Mucosa of rectum (tissue), 2 donors: Measurements from ENCODE around the gene DNAJC28.
"Not testable (repeated sequence)": the region's sequence is repeated elsewhere in the genome, so short reads cannot be mapped to it uniquely, and the experiment has no call there.

Source experiments
- H3K27ac ChIP-seq, 2 donors: one replicate each; pipeline ENCODE4 v1.7.0; 2013; ENCODE audit warnings: inconsistent platforms in 2 of 2, low read depth in 2 of 2, low read length in 2 of 2
- H3K27me3 ChIP-seq, 2 donors: one replicate each; pipeline ENCODE4 v1.7.0; 2013; ENCODE audit warnings: low read length in 2 of 2; ENCODE audit not compliant: control insufficient read depth in 2 of 2, insufficient read depth in 2 of 2
- H3K36me3 ChIP-seq, 2 donors: one replicate each; pipeline ENCODE4 v1.7.0; 2013; ENCODE audit warnings: low read length in 2 of 2; ENCODE audit not compliant: control insufficient read depth in 2 of 2, insufficient read depth in 2 of 2
- H3K4me1 ChIP-seq, 2 donors: one replicate each; pipeline ENCODE4 v1.7.0; 2013; ENCODE audit warnings: low read length in 2 of 2, mild to moderate bottlenecking in 1 of 2; ENCODE audit not compliant: control insufficient read depth in 2 of 2, insufficient read depth in 2 of 2
- H3K4me3 ChIP-seq, 2 donors: one replicate each; pipeline ENCODE4 v1.7.0; 2013; ENCODE audit warnings: low read length in 2 of 2
- H3K9ac ChIP-seq, 2 donors: one replicate each; pipeline ENCODE4 v1.7.0; 2013; ENCODE audit warnings: low read length in 2 of 2, low read depth in 1 of 2, mild to moderate bottlenecking in 1 of 2
- H3K9me3 ChIP-seq, 2 donors: one replicate each; pipeline ENCODE4 v1.7.0; 2013; ENCODE audit warnings: low read length in 2 of 2; ENCODE audit not compliant: control insufficient read depth in 2 of 2
- donor health status: healthy.
- donor health status: Normal muscosa, but diverticular disease.

Gene DNAJC28

GRCh38 chr21:33514229-33514628 lies 22.7 kb upstream of the DNAJC28 start:
- Histone ChIP-seq H3K9ac (no peak overlapping the region), H3K4me1 (no peaks in the 10 kb centered on the region), H3K27me3 (no peaks in the 10 kb centered on the region), H3K36me3 (peaks cover 50 to 52% of the 10 kb centered on the region in 2 donors), H3K4me3 (no peak overlapping the region), H3K9me3 (no peaks in the 10 kb centered on the region), H3K27ac (no peak overlapping the region)

DNA sequence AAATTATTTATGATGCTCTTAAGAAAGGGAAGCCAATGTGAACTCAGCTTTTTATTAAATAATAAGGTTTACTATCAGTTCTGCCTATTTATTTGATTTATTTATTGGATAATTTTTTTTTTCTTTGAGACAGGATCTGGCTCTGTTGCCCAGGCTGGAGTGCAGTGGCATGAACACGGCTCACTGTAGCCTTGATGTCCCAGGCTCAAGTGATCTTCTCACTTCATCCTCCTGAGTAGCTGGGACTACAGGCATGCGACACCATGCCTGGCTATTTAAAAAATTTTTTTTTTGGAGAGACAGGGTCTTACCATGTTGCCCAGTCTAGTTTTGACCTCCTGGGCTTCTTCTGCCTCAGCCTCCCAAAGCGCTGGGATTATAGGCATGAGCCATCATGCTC lies 21.0 kb upstream of the DNAJC28 start:
- H3K27ac ChIP-seq, result no peak overlapping the region
- peaks cover 46 to 53% of the 10 kb centered on the region in 2 donors for H3K36me3 ChIP-seq
- no peak overlapping the region for H3K9ac ChIP-seq
- H3K27me3 ChIP-seq, result no peaks in the 10 kb centered on the region
- H3K9me3 ChIP-seq, result no peaks in the 10 kb centered on the region
- H3K4me3 ChIP-seq, result no peak overlapping the region
- H3K4me1 ChIP-seq, result no peaks in the 10 kb centered on the region

DNA sequence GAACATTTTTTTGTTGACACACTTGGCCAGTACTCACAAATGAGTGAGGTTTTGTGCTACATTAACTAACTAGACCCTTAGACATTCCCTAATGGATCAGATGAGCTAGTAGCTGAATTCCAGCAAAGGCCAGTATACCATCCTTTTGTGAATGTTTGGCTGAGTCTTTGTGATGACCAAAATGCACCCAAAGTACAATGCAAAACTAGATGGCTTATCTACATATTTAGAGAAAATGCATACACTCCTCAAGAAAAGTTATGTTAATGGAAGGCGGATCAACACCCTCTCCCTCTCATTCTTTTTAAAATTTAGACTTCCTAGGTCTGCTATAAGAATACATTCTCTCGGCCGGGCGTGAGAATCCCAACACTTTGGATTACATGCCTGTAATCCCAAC lies 20.1 kb upstream of the DNAJC28 start:
- Histone ChIP-seq H3K4me1 (no peaks in the 10 kb centered on the region), H3K9ac (no peak overlapping the region), H3K27me3 (no peaks in the 10 kb centered on the region), H3K4me3 (no peak overlapping the region), H3K9me3 (no peaks in the 10 kb centered on the region), H3K27ac (no peak overlapping the region), H3K36me3 (peaks cover 41 to 48% of the 10 kb centered on the region in 2 donors)

DNA sequence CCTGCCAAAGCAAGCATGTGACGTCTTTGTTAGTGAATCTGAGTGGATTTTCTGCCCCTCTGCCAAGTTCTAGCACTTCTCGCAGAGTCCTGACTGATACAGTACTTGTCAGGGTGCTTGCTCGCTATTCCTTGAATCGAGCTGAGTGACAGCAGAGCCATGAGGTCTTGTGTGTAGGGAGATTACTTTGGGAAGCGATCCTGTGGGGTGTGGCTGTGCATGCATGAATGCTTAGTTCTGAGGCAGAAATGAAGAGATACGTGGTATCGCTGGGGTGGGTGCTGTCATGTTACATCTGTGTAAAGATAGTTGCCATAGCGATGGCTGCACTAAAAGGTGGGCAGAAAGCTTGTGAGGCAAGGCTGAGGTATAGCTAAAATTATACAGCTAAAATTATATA lies 19.3 kb upstream of the DNAJC28 start:
- H3K4me1 ChIP-seq, result no peaks in the 10 kb centered on the region
- H3K36me3 ChIP-seq, result peaks cover 37 to 43% of the 10 kb centered on the region in 2 donors
- H3K9ac ChIP-seq, result no peak overlapping the region
- no peaks in the 10 kb centered on the region for H3K9me3 ChIP-seq
- H3K27me3 ChIP-seq, result no peaks in the 10 kb centered on the region
- H3K4me3 ChIP-seq, result no peak overlapping the region
- H3K27ac ChIP-seq, result no peak overlapping the region

DNA sequence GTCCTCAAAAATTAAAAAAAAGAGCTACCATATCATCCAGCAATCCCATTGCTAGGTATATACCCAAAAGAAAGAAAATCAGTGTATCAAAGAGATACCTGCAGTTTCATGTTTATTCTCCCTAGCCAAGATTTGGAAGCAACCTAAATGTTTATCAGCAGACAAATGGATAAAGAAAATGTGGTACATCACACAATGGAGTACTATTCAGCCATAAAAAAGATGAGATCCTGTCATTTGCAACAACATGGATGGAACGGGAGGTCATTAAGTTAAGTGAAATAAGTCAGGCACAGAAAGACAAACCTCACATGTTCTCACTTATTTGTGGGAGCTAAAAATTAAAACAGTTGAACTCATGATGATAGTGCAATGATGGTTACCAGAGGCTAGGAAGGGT lies 15.5 kb upstream of the DNAJC28 start:
- peaks cover 35 to 43% of the 10 kb centered on the region in 2 donors for H3K36me3 ChIP-seq

DNA sequence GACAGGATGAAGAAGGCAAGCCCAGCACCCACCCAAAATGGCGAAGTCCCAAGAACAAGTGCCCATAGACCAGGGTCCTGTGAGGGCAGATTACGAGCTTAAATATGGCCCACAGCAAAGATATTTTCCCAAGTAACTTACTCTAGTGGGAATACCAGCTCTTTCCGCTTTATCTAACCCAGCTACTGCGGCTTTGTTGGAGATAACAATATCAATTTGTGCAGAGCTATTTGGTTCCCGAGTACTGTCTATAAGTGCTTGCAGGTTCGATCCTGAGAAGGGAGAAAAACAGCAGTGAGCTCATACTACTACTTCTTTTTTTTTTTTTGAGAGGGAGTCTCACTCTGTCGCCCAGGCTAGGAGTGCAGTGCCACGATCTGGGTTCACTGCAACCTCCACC lies 14.3 kb upstream of the DNAJC28 start:
- Histone ChIP-seq H3K36me3 (peaks cover 26 to 37% of the 10 kb centered on the region in 2 donors), H3K4me3 (no peak overlapping the region), H3K4me1 (no peaks in the 10 kb centered on the region), H3K27me3 (no peaks in the 10 kb centered on the region), H3K27ac (no peak overlapping the region), H3K9ac (no peak overlapping the region), H3K9me3 (no peaks in the 10 kb centered on the region)

More for the DNA sequence above, 15.5 kb upstream of the DNAJC28 start:
- not testable (repeated sequence) for H3K9ac ChIP-seq, H3K4me1 ChIP-seq, H3K9me3 ChIP-seq, H3K27ac ChIP-seq, H3K27me3 ChIP-seq, H3K4me3 ChIP-seq

DNA sequence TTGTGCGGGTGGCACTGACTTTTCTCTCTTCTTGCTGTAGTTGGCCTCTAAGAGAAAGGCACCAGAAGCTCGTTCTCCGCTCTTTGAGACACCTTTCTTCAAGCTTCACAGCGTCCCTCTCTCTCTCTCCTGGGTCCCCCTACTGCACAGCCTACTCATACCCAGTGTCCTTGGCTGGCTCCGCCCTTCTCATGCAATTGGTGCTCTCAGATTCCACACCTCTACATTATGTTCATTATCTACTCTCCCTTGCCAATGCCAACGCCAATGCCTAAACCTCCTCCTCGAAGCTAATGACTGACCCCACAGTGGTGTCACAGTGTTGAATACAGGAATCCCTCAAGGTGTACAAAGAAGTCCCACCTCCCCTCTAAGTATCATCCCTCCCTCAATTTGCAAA lies 4.8 kb upstream of the DNAJC28 start:
- Histone ChIP-seq H3K4me1 (peaks cover 0 to 3% of the 10 kb centered on the region in 2 donors), H3K4me3 (no peak overlapping the region), H3K9me3 (no peaks in the 10 kb centered on the region), H3K36me3 (no peaks in the 10 kb centered on the region), H3K27me3 (no peaks in the 10 kb centered on the region), H3K9ac (no peak overlapping the region), H3K27ac (no peak overlapping the region)

- Histone ChIP-seq H3K9me3 (no peaks in the 10 kb centered on the region), H3K4me1 (peaks cover 0 to 8% of the 10 kb centered on the region in 2 donors), H3K36me3 (no peaks in the 10 kb centered on the region), H3K4me3 (no peak overlapping the region), H3K9ac (no peak overlapping the region), H3K27ac (no peak overlapping the region), H3K27me3 (no peaks in the 10 kb centered on the region)
Measured at GRCh38 chr21:33495743-33496142, 4.2 kb upstream of the DNAJC28 start.

- Histone ChIP-seq H3K4me3 (no peak overlapping the region), H3K9me3 (no peaks in the 10 kb centered on the region), H3K4me1 (peaks cover 0 to 9% of the 10 kb centered on the region in 2 donors), H3K27me3 (no peaks in the 10 kb centered on the region), H3K27ac (no peak overlapping the region), H3K9ac (no peak overlapping the region), H3K36me3 (no peaks in the 10 kb centered on the region)
Measured at GRCh38 chr21:33493756-33494155, 2.2 kb upstream of the DNAJC28 start.

DNA sequence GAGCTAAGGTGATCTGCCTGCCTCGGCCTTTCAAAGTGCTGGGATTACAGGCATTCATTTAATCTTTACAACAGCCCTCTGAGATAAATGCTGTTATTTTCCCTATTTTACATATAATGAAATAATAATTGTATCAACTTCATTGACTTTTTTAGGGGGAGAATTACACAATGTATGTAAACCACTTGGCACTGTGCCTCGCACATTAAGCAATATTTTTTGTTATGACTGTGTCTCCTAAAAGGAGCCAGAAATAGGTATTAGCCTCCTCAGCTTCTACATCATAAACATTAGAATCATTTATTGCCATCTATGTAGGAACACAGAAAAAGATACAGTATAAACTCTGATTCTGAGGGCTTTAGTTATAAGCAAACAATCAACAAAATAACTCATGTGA lies 1.1 kb upstream of the DNAJC28 start:
- no peak overlapping the region for H3K9ac ChIP-seq
- no peaks in the 10 kb centered on the region for H3K27me3 ChIP-seq
- peaks cover 0 to 9% of the 10 kb centered on the region in 2 donors for H3K4me1 ChIP-seq
- H3K4me3 ChIP-seq, result no peak overlapping the region
- no peaks in the 10 kb centered on the region for H3K36me3 ChIP-seq
- H3K27ac ChIP-seq, result no peak overlapping the region
- no peaks in the 10 kb centered on the region for H3K9me3 ChIP-seq

GRCh38 chr21:33490991-33491372 lies 534 bp downstream of the DNAJC28 start:
- H3K9ac ChIP-seq, result peak overlapping the region; percentile 79 to 80
- peaks cover 0 to 9% of the 10 kb centered on the region in 2 donors for H3K4me1 ChIP-seq
- H3K4me3 ChIP-seq, result peak overlapping the region; percentile 91 to 95
- no peaks in the 10 kb centered on the region for H3K27me3 ChIP-seq
- H3K27ac ChIP-seq, result peak overlapping the region; percentile 46 to 75
- no peaks in the 10 kb centered on the region for H3K36me3 ChIP-seq
- H3K9me3 ChIP-seq, result no peaks in the 10 kb centered on the region
